ENCODE data around the gene TEPSIN.

The TEPSIN gene

GRCh38 chr17:81238815-81239713 lies at the start of gene TEPSIN, which contains the start of gene NDUFAF8:
TSS of gene TEPSIN (minus strand) at chr17:81239055. CDS start at chr17:81239033, 22 bp downstream.
TSS of gene NDUFAF8 (plus strand) at chr17:81239318. CDS start at chr17:81239364, 46 bp downstream.
- DNase-seq = peak; percentile 93

GRCh38 chr17:81287741-81288430 lies 49.0 kb upstream of the TEPSIN start:
- DNase-seq = no peak

- DNase-seq = no peak
Measured at GRCh38 chr17:81287152-81287551, 48.3 kb upstream of the TEPSIN start.

GRCh38 chr17:81286491-81287145 lies 47.8 kb upstream of the TEPSIN start:
- no peak for DNase-seq

GRCh38 chr17:81285894-81286293 lies 47.0 kb upstream of the TEPSIN start:
- no peak for DNase-seq

GRCh38 chr17:81285179-81285878 lies 46.5 kb upstream of the TEPSIN start:
- peak; percentile 77 for DNase-seq

GRCh38 chr17:81282876-81283275 lies 44.0 kb upstream of the TEPSIN start:
- DNase-seq = no peak

GRCh38 chr17:81282141-81282540 lies 43.3 kb upstream of the TEPSIN start:
- no peak for DNase-seq

- DNase-seq = no peak
Measured at GRCh38 chr17:81280571-81280970, 41.7 kb upstream of the TEPSIN start.

GRCh38 chr17:81279278-81280275 lies 40.7 kb upstream of the TEPSIN start:
- DNase-seq = no peak

- no peak for DNase-seq
Measured at GRCh38 chr17:81278831-81279230, 40.0 kb upstream of the TEPSIN start.

- no peak for DNase-seq
Measured at GRCh38 chr17:81277946-81278693, 39.3 kb upstream of the TEPSIN start.

GRCh38 chr17:81277421-81277820 lies 38.6 kb upstream of the TEPSIN start:
- DNase-seq = no peak

GRCh38 chr17:81276781-81277180 lies 37.9 kb upstream of the TEPSIN start:
- DNase-seq = no peak

GRCh38 chr17:81274471-81274855 lies 35.6 kb upstream of the TEPSIN start:
- DNase-seq = no peak

GRCh38 chr17:81273698-81274470 lies 35.0 kb upstream of the TEPSIN start:
- no peak for DNase-seq

- no peak for DNase-seq
Measured at GRCh38 chr17:81272616-81273015, 33.8 kb upstream of the TEPSIN start.

GRCh38 chr17:81271226-81271625 lies 32.4 kb upstream of the TEPSIN start:
- DNase-seq = no peak

GRCh38 chr17:81270279-81270678 lies 31.4 kb upstream of the TEPSIN start:
- no peak for DNase-seq
